GM12892 (cell line): ENCODE measurements around the gene HOXA7.

ENCODE experiments used
- POLR2A ChIP-seq: IDR thresholded peaks from 2 replicates; pipeline ENCODE4 v1.6.1; 2011; ENCODE audit warnings: low read depth, low read length, control low read depth
- POLR2AphosphoS5 ChIP-seq: IDR thresholded peaks from 2 replicates; pipeline ENCODE4 v1.6.1; 2011; ENCODE audit warnings: low read depth, low read length, control low read depth
- TAF1 ChIP-seq: IDR thresholded peaks from 2 replicates; pipeline ENCODE4 v1.6.1; 2011; ENCODE audit warnings: low read depth, mild to moderate bottlenecking, control low read depth, low read length, borderline replicate concordance

DNA sequence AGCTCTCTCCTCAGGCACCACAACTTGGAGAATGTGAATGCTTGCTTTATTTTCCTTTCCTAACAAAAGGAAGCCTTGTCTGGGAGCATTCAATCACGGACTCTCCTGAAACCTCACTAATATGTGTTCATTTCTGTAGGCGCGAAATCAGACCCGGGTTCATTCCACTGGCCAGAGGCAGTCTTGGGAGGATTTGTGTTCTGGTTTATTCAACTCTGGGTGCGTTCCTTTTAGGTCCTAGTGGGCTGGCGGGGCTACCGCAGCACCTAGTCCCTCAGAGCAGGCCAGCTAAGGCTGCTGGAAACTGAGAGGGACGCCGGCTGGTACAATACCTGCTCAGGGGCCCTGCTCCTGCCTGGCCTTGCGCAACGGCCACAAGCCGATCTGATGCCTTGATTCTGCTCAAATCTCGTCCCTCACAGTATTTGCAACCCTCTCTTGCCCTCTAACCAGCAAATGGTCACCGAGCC, 33.4 kb downstream of the HOXA7 start:
- TF ChIP-seq POLR2A (no peak), TAF1 (no peak), POLR2AphosphoS5 (no peak)
